KOPT-K1 (cell line): ENCODE results near the gene LIMCH1.
"Not testable (repeated sequence)": the region's sequence is repeated elsewhere in the genome, so short reads cannot be mapped to it uniquely, and the experiment has no call there.

Experiments used
- H3K27ac ChIP-seq: fragments of 200-600 bp; sonication (generic); 2 replicates; pipeline ENCODE4 v1.5.1; 2016; ENCODE audit warnings: antibody characterized with exemption, mild to moderate bottlenecking, low read depth, low read length; ENCODE audit not compliant: poor library complexity, severe bottlenecking
- H3K36me3 ChIP-seq: fragments of 200-600 bp; sonication (generic); 2 replicates; pipeline ENCODE4 v1.5.1; 2017; ENCODE audit warnings: antibody characterized with exemption, mild to moderate bottlenecking, low read length, moderate library complexity; ENCODE audit not compliant: insufficient read depth
- H3K9me3 ChIP-seq: fragments of 200-600 bp; sonication (generic); 2 replicates; pipeline ENCODE4 v1.5.1; 2017; ENCODE audit warnings: antibody characterized with exemption, low read length, mild to moderate bottlenecking; ENCODE audit not compliant: insufficient read depth, poor library complexity, severe bottlenecking

The LIMCH1 gene

GRCh38 chr4:41678951-41679350 is 141.0 kb downstream of the LIMCH1 start:
- no peaks in the 10 kb centered on the region for H3K9me3 ChIP-seq
- no peak overlapping the region for H3K27ac ChIP-seq
- no peaks in the 10 kb centered on the region for H3K36me3 ChIP-seq

- no peaks in the 10 kb centered on the region for H3K9me3 ChIP-seq
- H3K36me3 ChIP-seq: no peaks in the 10 kb centered on the region
- no peak overlapping the region for H3K27ac ChIP-seq
These were observed 142.0 kb downstream of the LIMCH1 start for GRCh38 chr4:41679991-41680390.

- H3K9me3 ChIP-seq: no peaks in the 10 kb centered on the region
- H3K27ac ChIP-seq: no peak overlapping the region
- H3K36me3 ChIP-seq: no peaks in the 10 kb centered on the region
These were observed 143.1 kb downstream of the LIMCH1 start for GRCh38 chr4:41681054-41681453.

GRCh38 chr4:41683326-41683725 is 145.4 kb downstream of the LIMCH1 start:
- Histone ChIP-seq H3K9me3 (no peaks in the 10 kb centered on the region), H3K36me3 (no peaks in the 10 kb centered on the region), H3K27ac (no peak overlapping the region)

- Histone ChIP-seq H3K36me3 (no peaks in the 10 kb centered on the region), H3K27ac (no peak overlapping the region), H3K9me3 (no peaks in the 10 kb centered on the region)
These were observed 148.9 kb downstream of the LIMCH1 start for GRCh38 chr4:41686893-41687292.

- no peaks in the 10 kb centered on the region for H3K9me3 ChIP-seq
- no peaks in the 10 kb centered on the region for H3K36me3 ChIP-seq
- H3K27ac ChIP-seq: no peak overlapping the region
These were observed 150.0 kb downstream of the LIMCH1 start for GRCh38 chr4:41687971-41688370.

GRCh38 chr4:41692717-41693345 is 154.9 kb downstream of the LIMCH1 start:
- Histone ChIP-seq H3K36me3 (no peaks in the 10 kb centered on the region), H3K27ac (no peak overlapping the region), H3K9me3 (no peaks in the 10 kb centered on the region)

- Histone ChIP-seq H3K9me3 (no peaks in the 10 kb centered on the region), H3K36me3 (no peaks in the 10 kb centered on the region), H3K27ac (no peak overlapping the region)
These were observed 155.7 kb downstream of the LIMCH1 start for GRCh38 chr4:41693629-41694028.

- no peaks in the 10 kb centered on the region for H3K9me3 ChIP-seq
- no peak overlapping the region for H3K27ac ChIP-seq
- no peaks in the 10 kb centered on the region for H3K36me3 ChIP-seq
These were observed 158.2 kb downstream of the LIMCH1 start for GRCh38 chr4:41696131-41696530.

- H3K9me3 ChIP-seq: no peaks in the 10 kb centered on the region
- H3K36me3 ChIP-seq: no peaks in the 10 kb centered on the region
- no peak overlapping the region for H3K27ac ChIP-seq
These were observed 158.8 kb downstream of the LIMCH1 start for GRCh38 chr4:41696763-41697162.

- no peaks in the 10 kb centered on the region for H3K36me3 ChIP-seq
- H3K9me3 ChIP-seq: no peaks in the 10 kb centered on the region
- H3K27ac ChIP-seq: no peak overlapping the region
These were observed 164.0 kb downstream of the LIMCH1 start for GRCh38 chr4:41701983-41702382.

- no peaks in the 10 kb centered on the region for H3K36me3 ChIP-seq
- H3K9me3 ChIP-seq: no peaks in the 10 kb centered on the region
These were observed 164.8 kb downstream of the LIMCH1 start for GRCh38 chr4:41702770-41703169.

GRCh38 chr4:41703785-41704184 is 165.8 kb downstream of the LIMCH1 start:
- Histone ChIP-seq H3K36me3 (no peaks in the 10 kb centered on the region), H3K27ac (no peak overlapping the region), H3K9me3 (no peaks in the 10 kb centered on the region)

More at GRCh38 chr4:41702770-41703169, 164.8 kb downstream of the LIMCH1 start:
- H3K27ac ChIP-seq: no peak overlapping the region

GRCh38 chr4:41709844-41710481 is 172.0 kb downstream of the LIMCH1 start:
- Histone ChIP-seq H3K36me3 (no peaks in the 10 kb centered on the region), H3K9me3 (no peaks in the 10 kb centered on the region), H3K27ac (no peak overlapping the region)

- H3K27ac ChIP-seq, H3K36me3 ChIP-seq, H3K9me3 ChIP-seq: not testable (repeated sequence)
These were observed 173.7 kb downstream of the LIMCH1 start for GRCh38 chr4:41711654-41712053.

GRCh38 chr4:41712425-41712824 is 174.5 kb downstream of the LIMCH1 start:
- Histone ChIP-seq H3K27ac (no peak overlapping the region), H3K36me3 (no peaks in the 10 kb centered on the region), H3K9me3 (no peaks in the 10 kb centered on the region)
